NCI-H1092 treated with DMSO at 0.1 percent for 48 hours (cell line): ENCODE results near the gene ACTRT2.

Experiments
- DNase-seq: peaks from one replicate; lab custom pipeline; 2025; lab: John Stamatoyannopoulos, UW

Gene ACTRT2

DNA sequence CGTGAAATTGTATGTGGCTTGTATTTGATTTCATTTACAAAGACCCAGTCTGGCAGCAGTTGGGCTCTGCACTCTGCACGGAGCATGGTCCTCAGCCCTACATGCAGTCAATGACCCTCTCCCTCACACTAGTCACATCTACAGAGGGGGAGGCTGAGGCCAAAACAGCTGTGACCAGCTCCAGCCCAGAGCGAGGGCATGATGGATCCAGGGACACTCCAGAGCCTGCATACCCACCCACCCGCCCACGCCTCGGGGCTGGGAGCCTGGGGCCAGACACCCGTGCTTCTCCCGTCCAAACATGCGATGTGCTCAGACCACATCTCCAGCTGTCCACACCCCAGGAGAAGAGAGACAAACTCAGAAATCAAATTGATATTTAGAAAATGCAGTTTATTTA is 33.8 kb downstream of the ACTRT2 start:
- no peak for DNase-seq

GRCh38 chr1:3056641-3057040 is 35.4 kb downstream of the ACTRT2 start:
- DNase-seq = no peak

GRCh38 chr1:3058263-3059030 is 37.2 kb downstream of the ACTRT2 start:
- no peak for DNase-seq

DNA sequence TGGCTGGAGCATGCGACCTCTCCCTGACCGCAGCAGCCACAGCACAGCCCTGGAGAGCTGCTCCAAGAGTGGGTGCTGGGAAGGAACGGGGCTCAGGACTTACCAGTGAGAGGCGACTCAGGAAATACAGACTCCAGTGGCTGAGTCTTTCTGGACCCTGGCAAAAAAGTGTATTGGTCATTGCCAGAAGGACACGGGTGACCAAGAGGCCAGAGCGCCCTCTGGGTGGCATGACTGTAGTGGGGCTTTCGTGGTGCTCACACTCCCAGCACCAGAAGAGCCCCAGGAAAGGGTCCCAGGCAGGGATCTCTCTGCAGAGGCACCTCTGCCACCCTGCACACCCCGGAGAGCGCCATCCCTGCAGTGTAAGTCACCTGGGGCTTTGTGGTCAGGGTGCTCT is 38.9 kb downstream of the ACTRT2 start:
- DNase-seq = no peak

DNA sequence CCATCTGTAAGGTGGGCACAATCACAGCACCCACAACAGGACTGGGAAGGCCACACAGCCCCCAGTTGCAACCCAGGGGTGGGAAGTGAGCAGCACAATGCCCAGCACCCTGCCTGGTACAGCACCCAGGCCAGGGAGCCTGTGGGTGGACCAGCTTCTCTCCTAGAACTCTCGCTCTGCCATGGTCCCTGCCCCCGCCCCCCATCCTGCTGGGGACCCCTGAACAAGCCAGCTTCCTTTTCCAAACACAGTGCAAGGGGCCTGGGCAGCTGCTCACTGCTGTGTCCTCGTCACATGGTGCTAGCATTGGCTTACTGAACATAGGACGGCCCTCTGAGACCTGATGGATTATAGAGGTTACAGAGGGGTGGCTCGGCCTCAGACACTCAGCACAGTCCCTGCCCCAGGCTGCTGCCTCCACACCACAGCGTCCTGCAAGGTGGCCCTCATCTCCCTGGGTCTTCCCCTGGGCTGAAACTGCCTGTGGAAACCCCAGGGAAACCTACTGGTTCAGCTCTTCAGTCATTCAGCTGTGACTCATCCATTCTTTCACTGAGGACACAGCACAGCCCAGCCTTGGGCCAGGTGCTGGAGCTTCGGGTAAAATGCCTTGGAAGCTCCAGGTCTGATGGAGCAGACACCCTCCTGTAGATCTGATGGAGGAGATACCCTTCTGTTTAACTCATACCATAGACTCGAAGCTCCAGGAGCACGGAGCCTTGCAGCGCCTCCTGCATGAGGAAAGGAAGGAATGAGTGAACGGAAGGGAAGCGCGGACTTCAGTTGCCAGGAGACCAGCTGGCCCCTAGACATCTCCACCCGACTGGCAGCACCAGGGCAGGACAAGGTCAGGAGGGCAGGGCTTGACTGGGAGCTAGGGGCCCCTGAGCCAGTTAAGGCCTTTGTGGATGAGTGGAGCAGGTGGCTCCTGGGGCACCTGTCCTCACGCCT is 39.6 kb downstream of the ACTRT2 start:
- DNase-seq = no peak

GRCh38 chr1:3061566-3061965 is 40.3 kb downstream of the ACTRT2 start:
- no peak for DNase-seq

DNA sequence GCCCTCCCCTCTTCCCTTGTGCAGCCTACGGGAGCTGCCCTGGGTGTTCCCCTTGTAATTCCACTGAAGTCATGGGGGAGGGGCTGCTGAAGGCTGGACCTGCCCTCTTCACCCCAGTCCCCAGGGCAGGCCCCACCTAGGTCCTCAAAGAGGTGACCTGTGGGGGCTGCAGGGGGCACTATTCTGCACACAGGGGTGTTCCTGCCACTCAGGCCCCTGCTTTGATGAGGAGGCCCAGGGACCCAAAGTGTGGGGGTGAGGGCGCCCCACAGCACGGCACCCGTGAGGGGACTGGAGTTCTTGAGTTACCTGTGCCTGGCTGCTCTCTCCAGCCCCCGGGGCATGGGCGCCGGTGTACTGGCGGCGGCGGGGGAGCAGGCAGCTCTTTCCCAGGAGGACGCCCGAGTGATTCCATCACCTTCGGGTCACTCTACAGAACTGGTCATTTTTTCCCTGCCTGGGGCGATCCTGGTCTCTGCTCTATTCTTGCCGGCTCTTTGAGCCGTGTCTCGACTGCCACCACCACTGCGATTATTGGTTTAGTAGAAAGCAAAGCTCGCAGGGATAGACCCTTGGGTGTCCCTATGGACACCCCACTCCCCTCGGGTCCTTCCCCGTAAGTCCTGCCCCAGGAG is 40.8 kb downstream of the ACTRT2 start:
- DNase-seq = no peak

DNA sequence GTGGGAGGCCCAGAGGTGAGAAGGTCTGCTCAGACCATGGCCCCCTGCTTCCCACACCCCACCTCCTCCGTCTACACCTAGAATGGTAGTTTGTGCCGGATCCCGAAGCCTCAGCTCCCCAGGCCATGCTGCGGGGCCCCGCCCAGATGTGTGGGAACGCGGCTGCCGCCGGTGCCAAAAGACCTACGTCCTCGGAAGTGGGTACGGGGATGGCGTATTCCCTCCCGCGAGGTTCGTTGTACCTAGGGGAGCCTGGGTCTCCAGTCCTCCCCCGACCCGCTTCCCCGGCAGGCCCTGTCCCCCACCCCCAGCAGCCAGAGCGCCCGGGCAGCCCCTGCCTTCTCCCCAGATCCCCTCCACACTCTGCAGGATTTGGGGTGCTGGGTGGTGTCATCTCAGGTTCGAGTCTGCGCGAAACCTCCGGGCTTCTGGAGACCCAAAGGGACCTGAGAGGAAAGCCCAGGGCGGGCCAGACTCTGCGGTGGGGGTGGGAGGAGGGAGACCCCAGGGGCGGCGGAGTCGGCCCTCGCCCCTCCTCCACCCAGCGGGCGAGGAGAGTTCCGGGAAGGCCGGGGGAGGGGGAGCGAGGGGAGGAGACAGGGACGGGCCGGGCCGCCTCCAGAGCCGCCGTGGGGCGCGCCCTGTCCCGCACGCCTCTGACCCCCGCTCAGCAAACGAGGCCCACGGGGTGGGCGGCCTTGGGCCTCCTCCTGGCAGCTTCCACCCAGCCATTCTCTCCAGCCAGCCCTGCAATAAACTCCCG is 41.5 kb downstream of the ACTRT2 start:
- DNase-seq = no peak

GRCh38 chr1:3063379-3064295 is 42.4 kb downstream of the ACTRT2 start:
- DNase-seq = no peak

GRCh38 chr1:3064296-3064850 is 43.1 kb downstream of the ACTRT2 start:
- no peak for DNase-seq

- DNase-seq = no peak
Observed at GRCh38 chr1:3064901-3065300, 43.6 kb downstream of the ACTRT2 start.

DNA sequence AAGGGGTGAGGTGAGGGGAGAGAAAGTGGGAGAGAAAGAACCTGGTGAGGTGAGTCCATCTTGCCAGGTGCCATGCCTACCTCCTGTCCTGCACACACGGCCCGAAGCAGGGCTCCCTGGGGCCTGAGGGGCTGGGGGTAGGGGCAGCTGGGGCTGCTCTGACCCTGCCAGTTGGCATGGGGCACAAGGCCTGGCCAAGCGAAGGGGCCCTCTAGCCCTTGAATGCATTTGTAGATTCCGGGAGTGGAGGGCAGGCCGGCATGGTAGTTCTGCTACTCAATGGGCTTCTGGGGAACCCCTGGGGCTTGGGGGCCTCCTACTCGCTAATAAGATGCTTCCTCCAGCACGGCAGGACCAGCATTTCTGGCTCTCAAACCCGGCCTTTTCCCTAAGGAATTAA is 44.1 kb downstream of the ACTRT2 start:
- no peak for DNase-seq

DNA sequence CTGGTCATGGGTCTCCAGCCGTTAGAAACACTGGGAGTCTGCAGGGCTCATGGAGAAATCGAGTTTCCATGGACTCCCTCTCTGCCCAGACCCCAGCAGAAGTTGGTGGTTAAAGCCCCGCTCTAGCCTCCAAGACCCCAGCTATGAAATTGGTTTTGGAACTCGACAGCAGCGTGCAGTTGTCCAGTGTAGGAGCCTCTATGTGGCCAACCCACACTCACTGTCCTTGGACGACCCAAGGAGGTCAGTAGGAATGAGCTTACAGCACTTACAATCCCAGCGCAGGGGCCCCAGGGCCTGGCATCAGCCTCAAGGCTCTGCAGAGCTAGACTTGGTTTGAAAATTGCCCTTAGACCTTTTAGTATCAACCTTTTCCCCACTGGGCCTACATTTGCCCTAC is 44.5 kb downstream of the ACTRT2 start:
- no peak for DNase-seq

DNA sequence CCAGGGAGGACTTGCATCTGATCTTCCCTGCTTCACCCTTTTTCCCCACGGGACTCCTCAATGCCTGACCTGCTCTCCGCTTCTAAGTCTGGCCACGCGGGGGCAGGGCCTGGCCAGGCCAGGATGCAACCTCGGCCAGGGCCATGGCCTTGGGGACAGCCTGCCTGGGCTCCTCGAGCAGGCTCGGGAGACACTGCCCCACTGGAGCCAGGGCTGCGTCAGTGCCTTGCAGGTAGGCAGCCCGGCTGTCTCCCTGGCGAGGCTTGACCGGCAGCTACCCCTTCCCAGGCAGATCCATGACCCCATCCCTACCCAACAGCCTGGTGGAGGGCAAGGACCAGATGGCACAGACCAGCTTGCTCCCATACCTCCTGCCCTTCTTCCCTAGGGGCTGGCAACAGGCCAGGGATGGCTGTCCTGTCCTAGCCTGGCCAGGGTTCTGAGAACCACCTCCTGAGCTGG is 45.0 kb downstream of the ACTRT2 start:
- no peak for DNase-seq

DNA sequence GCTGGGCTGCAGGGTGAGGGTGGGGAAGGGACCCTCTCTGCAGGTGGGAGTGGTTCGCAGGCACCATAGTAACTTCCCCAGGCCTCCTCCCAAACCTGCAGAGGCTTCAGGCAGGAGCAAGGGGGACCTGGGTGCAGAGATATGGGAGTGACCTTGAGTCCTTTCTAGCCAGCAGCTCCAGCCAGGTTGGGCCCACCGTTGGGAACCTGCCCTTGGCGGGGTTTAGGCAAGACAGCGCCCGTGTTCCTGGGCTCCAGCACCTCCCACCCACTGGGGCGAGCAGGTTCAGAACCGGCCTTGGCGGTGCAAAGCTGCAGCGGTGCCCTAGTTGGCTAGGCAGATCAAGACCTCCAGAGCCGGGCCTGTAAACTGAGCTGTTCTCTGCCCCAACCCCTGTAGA is 45.6 kb downstream of the ACTRT2 start:
- DNase-seq = no peak

DNA sequence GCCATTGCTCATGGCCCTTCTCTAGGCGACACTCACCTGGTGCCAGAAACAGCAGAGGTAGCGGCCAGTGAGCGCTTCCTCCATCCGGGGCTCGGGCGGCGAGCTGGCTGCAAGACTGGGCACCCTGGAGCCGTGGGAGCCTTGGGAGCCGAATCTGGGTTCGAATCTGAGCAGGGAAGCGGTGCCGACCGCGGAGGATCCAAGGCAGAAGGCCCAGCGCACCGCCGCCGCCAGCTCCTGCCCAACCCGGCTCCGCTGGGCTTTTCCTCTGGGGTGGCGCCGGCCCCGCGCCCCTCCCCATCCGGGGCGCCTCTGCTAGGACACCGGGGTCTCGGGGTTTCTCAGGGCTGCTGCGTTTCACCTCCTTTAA is 46.0 kb downstream of the ACTRT2 start:
- no peak for DNase-seq

- no peak for DNase-seq
Observed at GRCh38 chr1:3067671-3068563, 46.6 kb downstream of the ACTRT2 start.

DNA sequence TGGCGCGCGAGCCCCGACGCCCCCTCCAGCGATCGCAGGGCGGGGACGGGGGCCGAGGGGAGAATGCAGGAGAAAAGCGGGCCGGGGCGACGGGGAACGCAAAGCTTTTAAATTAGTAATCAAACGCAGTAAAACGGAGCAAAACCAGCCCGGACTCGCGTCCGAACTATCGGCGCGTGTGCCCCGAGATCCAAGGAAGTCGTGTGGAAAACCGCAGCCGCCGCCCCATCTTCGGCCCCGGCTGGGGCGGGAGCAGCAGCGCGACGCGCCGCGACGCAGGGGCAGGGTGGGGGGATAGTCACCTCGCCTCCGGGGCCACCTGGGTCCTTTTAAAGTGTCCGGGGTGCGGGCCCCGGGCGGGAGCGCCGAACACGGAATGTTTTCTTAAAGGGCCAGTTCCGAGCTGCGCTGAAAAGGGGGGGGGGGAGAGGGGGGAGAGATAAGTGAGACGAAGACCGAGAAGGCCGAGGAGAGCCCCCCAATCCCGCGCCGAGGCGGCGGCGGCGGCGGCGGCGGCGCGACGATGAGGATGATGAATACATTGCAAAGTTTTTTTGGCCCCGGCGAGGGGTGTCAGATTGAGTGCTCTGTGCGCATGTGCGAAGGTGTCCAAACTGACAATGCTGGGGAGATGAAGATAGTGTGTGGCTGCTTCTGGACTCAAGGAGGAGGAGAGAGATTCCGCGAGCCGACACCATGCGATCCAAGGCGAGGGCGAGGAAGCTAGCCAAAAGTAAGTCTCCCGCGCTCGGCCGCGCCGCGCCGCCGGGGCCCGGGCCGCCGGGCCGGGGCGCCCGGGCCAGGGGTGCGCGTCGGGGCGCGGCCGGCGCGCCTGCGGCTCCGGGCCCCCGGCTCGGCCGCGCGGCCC is 47.5 kb downstream of the ACTRT2 start, which contains the start of gene PRDM16:
PRDM16 (plus strand) TSS at position 640 of the 868 bp plus-strand sequence; CDS start at position 697, 57 bp downstream.
- peak; percentile 3 for DNase-seq
